Measurements from ENCODE around the gene ADGB.

Gene ADGB

DNA sequence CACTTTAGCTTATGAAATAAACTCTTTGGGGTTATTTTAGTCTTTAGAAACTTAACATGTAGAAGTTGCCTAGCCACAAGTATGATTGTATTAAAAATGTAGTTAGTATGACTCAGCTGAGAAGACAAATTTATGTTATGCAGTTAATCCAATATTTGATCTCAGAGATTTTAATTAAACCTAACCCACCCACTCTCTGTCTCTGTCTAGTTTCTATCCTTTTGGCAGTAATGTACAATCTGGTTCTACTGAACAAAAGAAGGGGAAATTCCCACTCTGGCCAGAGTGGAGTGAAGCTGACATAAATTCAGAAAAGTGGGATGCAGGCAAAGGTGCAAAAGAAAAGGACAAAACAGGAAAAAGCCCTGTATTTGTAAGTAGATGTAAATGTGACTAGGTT lies 36.4 kb downstream of the ADGB start:
- no peak for DNase-seq

DNA sequence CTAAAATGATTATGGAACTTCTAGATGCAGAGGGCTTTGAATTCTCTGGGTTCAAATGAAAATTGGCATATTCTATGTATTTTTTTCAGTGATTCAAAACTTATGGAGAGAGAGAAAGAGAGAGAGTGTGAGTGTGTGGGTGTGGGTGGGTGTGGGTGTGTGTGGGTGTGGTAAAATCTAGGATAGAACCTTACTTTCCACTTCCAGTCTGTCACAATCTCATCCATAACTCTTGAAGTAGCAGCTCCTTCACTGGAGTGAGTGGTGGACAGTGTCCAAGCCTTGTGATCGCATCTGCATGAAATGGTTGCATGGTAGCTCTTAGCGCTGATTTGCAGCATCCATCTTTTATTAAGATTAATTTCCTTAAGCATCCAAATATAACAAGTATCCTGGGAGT lies 37.7 kb downstream of the ADGB start:
- no peak for DNase-seq

DNA sequence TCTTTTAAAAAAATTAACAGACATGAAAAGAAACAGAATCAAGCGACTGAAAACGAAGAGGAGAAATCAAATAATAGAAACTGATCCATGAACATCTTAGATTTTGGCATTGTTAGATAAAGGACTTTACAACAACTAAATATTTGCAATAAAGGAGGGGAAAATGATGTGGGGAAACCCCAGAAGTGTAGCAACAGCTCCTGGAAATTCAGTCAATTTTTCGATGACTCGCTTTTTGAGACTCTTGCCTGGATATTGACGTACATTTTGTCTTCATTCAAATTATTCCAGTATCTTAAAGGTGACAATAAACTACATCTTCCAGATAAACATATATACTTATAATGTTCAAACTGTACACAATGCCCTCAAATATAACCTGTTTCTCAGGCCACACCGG lies 44.1 kb downstream of the ADGB start:
- no peak for DNase-seq

DNA sequence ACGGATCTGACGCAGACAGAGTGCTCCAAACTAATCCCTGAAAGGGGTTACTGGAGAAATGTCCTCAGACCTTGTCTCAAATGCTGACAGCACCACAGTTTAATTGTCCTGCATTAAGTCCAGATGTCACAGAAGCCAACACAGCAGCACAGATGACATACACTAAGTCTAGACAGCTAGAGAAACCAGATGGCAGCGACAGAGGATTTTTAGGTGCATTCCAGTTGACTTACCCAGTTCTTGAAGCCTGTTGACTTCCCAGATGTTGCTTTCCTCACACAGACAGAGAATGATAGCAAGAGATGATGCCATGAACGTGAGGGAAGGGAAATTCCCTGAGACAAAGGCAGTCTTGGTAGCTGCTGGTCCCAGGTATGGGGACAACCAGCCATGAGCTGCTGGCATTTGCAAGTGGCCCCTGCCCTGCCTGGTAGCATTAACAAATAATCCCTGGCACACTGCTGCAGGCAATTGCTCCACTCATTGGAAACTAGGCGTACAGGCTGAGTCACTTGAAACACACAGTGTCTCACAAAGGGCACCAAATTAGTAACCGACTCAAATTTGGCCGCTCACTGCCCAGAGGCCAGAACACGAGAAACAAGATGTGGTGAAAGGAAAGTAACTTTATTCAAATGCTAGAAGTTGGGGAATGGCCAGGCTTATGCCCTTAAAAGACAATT lies 52.2 kb downstream of the ADGB start:
- no peak for DNase-seq

DNA sequence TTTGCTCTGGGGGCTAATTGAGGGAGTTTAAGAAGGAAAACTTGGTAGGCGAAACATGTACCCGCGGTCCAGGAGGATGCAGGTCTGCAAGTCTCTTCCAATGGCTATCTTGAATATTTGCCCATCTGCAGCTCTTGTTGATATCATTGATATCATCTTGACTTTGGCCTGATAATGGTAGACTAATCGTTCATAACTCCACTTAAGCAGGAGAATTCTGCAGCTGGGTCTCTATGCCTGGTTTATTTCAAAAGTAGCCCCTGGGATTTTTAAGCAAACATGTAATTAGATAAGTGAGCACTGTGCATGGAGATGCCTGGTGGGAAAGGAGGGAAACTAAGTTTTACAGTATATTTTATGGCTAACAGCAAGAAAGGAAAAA lies 52.7 kb downstream of the ADGB start:
- no peak for DNase-seq

DNA sequence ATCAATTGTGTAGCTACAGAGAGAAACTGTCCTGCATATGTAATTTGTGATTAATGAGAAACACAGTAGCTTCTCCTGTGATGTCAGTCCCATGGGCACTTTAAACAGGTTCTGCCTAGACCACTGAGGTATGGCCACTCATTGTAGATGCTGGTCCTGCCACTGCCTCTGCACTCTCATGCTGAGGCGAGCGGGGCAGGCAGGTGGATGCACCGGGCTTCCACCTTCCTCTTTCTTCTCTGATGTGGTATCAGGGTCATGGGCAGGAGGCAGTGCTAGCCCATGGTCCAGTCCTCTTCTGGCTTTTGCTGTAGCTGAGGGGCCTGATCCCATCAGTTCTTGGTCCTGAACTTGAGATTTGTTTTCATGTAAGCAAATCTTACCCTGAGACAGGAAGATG lies 58.7 kb downstream of the ADGB start:
- no peak for DNase-seq

DNA sequence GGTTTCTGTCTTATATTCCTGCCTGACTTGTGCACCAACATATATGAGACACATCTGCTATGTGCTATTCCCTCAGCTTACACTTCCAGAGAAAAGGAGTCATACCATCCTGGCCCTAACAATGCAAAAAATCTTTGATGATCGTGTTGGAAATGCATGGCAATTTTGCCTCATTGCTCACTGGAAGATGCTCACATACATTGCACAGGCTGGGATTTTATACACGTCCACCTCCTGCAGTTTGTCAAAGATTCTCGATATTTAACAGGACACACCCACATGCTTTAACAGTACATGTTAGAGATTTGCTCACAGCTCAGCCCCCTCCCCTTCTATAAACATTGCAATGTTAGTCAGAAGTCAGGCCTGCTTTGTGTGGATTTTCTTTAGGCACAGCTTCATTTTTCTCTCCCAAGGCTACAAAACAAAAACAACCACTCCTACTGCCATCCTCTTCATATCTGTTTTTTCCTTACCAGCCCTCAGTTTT lies 66.1 kb downstream of the ADGB start:
- no peak for DNase-seq

DNA sequence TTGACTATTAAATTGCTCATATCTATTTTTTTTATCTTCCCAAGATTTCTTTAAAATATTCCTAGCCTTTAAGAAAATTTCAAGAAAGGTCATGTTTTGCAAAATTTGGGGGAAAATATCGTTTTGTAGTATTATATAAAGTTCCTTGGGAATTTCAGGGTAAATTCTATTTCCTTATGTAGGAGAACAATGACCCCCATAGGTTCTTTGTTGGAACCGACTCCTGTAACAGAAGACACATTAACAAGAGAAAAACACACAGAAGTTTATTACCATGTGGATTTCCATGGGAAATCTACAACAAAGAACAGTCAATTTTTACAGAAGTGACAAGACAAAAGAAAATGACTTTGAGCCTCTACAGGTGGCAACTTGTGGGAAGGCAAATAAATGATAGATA lies 68.1 kb downstream of the ADGB start:
- no peak for DNase-seq

DNA sequence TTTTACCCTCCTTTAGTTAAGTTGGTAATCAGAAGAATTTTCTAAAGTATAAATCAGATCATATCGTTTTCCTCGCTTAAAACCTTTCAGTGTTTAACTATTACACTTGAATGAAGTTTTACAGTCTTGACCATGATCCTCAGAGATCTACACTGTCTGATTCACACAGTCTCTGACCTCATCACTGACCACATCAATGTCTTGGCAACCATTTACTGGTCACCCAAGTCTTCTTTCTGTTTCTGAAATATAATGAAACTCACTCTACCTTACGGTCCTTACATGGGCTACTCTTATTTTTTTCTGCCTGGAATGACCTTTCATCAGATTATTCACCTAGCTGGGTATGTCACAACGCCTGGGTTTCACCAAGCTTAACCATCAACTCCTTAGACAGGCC lies 71.4 kb downstream of the ADGB start:
- DNase-seq = no peak

DNA sequence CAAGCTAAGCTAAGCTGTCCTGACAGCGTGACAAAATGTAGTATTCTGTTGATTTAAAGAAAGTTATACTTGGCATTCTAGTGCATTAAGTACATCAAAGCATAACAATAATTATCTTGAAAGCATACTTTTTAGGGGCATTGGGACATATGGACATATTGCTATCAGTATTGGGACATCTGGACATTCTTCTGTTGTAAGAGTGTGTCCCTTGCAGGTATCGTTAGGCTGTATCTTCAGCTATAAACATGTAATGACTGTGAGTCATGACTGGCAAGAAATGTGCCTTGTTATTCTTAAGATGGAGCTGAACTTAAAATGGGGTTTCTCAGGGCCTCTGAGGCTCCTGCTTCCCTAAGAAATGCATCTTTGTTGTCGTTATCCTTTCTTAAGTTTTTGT lies 74.3 kb downstream of the ADGB start:
- DNase-seq = no peak

DNA sequence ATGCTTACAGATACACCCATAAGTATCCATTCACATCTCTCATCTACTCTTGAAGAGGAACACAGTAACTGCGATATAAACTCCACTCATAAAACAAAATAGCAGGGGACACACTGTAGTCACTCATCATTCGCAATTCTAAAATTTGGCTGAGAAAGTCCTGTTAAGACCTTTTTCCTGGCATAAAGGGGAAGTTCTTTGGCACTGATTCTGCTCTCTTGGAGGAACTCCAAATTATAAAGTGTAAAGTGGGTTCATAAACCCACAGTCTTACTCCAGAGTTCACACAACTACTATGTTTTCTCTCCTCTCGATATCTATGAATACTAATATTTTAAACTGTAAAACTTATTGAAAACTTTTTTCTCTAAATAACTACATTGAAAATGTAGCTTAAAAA lies 80.6 kb downstream of the ADGB start:
- DNase-seq = no peak

DNA sequence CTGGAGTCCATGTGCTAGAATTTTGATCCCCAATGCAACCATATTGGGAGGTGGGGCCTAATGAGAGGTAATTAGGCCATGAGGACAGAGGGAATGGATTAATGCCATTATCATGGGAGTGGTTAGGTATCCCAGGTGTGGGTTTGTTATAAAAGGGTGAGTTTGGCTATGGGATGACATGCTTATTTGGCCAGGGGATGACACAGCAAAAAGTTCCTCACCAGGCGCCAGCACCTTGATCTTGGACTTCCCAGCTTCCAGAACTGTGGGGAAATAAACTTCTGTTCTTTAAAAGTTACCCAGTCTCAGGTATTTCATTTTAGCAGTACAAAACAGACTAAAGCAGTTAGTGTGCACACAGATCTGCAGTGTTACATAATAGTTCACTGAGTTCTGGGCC lies 84.1 kb downstream of the ADGB start:
- no peak for DNase-seq

DNA sequence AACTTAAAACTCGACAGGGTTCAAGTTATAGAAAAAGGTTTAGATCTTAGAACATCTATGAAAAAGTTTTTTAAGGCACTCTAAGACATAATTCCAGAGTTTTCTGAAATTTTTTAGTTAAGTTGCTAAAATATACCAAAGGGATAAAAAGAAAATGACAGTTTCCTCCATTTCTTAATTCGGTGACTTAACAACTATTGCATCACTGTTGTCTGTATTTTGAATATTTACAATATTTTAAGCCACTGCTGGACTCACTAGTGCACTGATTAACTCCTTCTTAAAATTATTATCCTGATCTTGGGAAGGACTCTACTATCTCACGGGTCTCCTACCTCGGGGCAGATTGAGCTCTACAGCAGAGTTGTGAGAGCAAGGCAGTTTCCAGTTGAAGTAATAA lies 91.0 kb downstream of the ADGB start:
- DNase-seq = no peak

DNA sequence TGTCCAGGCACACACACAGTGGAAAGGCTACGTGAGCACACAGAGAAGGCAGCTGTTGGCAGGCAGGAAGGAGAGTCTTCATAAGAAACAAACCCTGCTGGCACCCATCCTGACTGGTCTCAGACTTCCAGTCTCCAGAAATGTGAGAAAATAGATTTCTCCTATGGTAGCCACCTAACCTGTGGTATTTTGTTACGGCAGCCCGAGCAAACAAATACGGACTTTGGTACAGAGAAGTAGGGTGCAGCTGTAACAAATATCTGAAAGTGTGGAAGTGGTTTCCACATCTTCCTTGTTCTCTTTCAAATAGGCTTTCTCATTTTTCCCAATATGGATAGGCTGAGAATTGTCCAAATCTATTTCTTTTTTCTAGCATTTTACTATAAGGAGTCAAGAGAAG lies 94.6 kb downstream of the ADGB start:
- no peak for DNase-seq

DNA sequence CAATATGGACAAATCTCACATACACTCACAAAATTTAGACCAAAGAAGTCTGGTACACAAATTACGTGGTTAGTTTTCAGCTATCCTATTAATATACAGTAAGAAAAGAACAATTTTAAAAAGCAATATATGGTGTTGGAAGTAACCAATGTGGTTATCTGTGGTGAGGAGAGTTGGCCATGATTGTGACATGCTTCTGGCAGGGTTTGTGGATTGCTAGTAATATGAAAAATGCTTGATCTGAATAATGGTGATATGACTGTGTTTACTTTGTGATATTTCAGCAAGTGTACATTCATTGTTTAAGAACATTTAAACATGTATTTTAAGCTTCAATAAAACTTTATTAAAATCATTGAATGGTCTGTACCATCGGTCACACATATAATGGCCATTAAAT lies 99.1 kb downstream of the ADGB start:
- DNase-seq = no peak

DNA sequence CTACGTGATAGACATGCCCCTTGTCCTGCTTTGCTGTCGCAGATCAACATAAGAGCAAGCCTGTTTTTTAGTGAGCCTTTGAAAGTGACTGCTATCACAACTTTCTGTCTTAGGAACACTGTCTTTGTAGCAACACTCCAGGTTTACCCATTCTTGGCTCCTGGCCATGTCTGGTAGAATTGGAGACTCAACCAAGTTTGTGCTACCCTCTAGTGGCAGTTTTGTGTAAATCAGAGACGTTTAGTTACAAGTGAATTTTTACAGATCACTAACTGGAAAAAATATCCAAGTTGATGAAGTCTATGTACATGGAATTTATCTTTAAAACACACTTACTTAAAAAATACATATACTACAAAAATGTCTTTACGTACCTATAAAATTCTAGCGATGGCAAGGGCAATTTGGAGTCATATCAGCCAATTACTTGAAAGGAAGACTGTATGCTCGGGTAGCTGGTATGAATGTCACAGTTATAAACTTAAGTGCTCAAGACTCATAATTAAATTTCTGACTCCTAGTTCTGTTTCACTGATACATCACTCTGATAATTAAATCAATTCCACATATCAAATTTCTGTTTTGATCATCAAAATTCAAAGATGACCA lies 101.4 kb downstream of the ADGB start:
- no peak for DNase-seq

DNA sequence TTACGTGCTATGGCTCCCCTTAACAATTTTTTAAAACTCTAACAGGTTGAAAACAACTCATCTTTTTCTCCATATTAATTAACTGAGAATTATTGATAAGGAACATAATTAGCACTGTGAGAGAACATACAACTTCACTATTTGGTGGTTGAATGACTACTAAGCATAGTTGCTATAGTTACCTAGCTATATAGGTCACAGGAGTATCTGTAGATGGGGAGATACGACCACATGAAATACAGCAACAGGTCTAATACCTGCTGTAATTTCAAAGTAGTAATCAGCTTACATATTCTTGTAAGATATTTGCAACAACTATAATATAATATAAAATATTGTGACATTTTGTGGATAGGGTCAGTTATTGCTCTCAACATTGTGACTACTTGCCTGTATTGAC lies 102.9 kb downstream of the ADGB start:
- DNase-seq = no peak

DNA sequence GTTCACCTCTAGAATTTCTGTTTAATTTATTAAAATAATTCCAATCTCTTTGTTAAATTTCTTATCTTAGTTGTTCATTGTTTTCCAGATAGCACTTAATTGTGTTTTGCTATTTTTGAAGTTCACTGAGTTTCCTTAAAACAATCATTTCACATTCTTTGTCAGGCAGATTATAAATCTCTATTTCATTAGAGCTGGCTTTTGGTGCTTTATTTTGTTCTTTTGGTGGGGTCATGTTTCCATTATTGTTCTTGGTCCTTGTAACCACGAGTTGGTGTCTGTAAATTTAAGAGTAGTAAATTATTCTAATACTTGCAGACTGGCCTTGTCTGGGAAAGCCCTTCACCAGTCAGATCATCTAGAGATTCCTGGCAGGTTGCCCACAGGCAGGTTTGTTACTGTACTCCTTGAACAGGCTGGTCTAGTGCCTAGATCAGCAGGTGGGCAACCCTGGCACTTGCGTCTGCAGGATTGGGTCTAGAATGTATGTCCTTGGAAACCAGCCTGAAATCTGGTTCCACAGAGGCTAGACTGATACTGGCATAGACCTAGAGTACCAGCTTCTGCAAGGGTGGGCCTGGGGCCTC lies 110.4 kb downstream of the ADGB start:
- DNase-seq = no peak

DNA sequence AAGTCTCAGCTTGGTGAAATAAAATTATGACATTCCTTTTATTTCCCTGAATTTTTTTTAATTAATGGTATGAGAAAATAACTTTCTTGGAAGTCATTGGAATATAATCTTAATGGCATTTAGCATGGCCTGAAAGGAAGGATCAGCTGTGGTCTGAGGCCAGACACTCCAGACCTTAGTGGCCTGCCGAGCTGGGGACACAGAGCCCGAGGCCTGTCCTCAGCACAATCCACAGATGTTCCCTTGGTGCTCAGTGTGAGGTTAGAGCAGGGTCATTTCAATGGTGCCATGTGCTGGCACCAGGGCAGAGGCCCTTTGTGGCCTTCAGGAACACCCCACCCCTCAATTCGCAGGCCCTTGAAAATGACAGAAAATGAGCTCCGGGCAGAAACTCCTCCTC lies 120.6 kb downstream of the ADGB start:
- DNase-seq = no peak

DNA sequence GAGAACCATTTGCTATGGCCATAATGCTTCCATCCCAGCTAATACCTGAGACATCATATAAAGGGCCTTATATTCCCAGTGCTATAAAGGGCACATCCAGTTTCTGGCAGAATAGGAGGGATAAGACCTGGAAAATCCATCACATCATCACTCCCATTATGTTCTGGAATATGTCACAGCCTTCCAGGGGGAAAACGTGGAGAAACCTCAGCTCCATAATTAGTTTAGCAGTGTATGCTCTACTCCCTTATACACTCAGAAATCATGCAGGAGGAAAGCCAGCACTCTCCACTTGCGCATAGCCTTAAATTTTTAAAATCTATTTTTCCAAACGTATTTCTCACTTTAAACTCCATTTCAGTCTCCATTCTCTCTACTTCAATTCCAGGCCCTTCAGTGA lies 140.9 kb downstream of the ADGB start:
- no peak for DNase-seq

DNA sequence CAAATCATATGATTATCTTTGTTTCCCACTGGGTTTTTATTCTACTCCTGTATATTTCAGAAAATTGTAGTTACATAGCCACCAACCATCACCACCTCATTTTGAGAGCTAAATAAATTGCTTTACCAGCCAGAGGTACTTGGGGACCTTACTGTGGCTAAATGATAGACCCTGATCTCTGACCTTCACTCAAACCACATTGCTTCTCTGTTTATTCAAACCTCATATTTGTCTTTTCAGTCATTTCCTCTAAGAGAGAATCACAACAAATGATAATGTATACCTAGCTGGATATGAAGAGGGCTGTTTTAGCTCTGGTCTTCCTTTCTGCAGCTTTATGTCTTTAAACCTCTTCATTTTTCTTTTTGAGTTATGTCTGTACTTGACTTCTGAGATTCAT lies 142.8 kb downstream of the ADGB start:
- no peak for DNase-seq

DNA sequence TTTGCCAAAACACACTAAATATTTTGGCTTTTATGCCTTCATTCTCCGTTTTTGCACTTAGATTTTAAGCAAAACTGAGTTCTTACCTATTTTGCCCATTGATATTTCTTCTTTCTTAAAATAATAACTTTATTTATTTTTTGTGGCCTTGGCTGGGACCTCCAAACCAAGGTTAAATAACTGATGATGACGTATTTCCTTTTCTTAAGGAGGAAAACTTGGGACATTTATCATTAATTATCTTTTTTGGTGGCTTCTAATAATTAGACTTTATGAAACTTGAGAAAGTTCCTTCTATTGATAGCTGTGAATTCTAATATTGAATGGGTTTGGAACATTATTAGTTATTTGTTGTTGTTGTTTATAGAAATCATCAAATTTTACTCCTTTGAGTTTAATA lies 154.5 kb downstream of the ADGB start:
- DNase-seq = no peak

DNA sequence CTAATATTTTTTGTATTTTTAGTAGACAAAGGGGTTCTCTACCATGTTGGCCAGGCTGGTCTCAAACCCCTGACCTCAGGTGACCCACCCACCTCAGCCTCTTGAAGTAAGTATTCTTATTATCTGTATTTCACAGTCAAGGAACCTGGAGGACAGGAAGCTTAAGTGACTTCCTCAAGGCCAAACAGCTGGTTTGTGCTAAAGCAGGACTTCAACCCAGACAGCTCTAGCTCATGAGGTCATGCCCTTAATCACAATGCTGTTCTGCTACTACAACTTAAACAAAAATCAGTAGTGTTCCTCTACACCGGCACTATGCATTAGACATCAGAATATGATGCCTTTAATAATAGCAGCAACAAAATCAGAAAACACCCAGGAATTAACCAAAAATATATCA lies 168.9 kb downstream of the ADGB start:
- no peak for DNase-seq

DNA sequence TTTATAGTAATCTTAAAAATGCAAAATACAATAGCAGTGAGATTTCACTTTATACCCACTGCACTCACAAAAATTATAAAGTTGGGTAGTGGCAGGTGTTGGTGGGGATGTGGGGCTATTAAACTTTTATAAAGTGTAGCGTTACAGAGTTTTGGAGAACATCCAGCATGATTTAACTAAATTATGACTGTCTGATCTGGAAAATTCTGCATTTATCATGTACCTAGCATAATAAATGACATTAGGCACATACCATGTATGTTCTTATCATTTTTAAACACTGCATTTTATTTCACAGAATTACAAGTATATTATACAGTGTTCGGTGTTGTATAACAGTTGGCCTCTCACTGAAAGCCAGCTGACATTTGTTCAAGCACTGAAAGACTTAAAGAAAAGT lies 169.9 kb downstream of the ADGB start:
- DNase-seq = no peak
